Activated gamma-delta T cell treated with anti-CD3 and anti-CD28 coated beads, Interleukin-2, amount 50 U/mL, for 16 hours (primary cell): Measurements from ENCODE around the gene SYCE1.

Source experiments
- DNase-seq: peaks from one replicate; pipeline ENCODE4 v3.0.0-alpha.2; 2020; ENCODE audit warnings: low read depth

The SYCE1 gene

GRCh38 chr10:133511907-133512528 lies 53.4 kb downstream of the SYCE1 start:
- no peak for DNase-seq

GRCh38 chr10:133511408-133511807 lies 54.0 kb downstream of the SYCE1 start:
- DNase-seq, result no peak

GRCh38 chr10:133509700-133510099 lies 55.7 kb downstream of the SYCE1 start:
- no peak for DNase-seq
